ENCODE results near the gene CYP19A1.

CYP19A1 gene

DNA sequence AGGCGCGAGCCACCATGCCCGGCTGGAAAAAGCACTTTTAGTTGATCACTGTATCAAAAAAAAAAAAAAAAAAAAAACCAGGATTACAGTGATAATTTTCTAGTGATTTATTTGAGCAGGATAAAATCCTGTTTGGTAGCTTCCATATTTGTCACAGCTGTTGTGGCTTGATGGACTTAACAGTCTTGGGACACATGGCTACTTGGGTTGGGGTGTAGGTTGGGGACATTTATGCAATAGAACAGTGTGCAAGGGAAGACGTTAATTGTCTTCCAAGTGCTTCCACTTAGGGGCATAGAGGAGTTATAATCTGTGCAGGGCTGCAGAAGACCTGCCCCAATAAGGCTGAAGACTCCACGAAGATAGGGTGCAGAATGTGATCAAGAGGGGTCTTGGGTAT lies 136.8 kb downstream of the CYP19A1 start:
- TF ChIP-seq CTCF (IDR thresholded peaks at IDR 0.05; ENCODE audit: insufficient read depth, low read length, poor library complexity, severe bottlenecking): no peak
- peaks cover 4% of the 10 kb centered on the region for H3K27me3 ChIP-seq (replicated peaks; ENCODE audit: control insufficient read depth, insufficient read depth, low read length)
- H3K36me3 ChIP-seq (ENCODE audit: control insufficient read depth, insufficient read depth, low read length): no peaks in the 10 kb centered on the region
- H3K4me3 ChIP-seq (replicated peaks; ENCODE audit: low read depth, low read length): no peak overlapping the region
- no peak for DNase-seq (ENCODE audit: extremely low read depth, insufficient read length)

GRCh38 chr15:51200792-51201191 lies 137.6 kb downstream of the CYP19A1 start:
- Histone ChIP-seq H3K4me3 (replicated peaks; ENCODE audit: low read depth, low read length) (no peak overlapping the region), H3K27me3 (replicated peaks; ENCODE audit: control insufficient read depth, insufficient read depth, low read length) (peaks cover 4% of the 10 kb centered on the region), H3K36me3 (ENCODE audit: control insufficient read depth, insufficient read depth, low read length) (no peaks in the 10 kb centered on the region)
- DNase-seq (ENCODE audit: extremely low read depth, insufficient read length): no peak
- no peak for TF ChIP-seq CTCF (IDR thresholded peaks at IDR 0.05; ENCODE audit: insufficient read depth, low read length, poor library complexity, severe bottlenecking)

DNA sequence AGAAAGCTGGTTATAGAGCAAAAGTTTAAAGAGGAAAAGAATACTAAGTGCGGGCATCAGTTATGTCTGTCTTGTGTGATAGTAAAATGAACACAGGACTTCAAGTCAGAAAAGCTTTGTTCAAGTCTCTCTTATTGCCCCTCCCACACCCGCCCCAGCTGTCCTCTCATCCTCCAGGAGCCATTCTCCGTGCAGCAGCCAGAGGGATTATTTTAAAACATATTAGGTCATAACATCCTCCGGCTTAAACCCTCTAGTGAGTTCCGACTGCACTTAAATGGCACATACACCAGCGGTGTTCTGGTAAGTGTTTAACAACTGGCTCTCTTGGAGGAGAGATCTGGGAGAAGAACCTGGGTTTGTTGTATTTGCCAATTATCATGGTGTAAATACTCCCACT lies 138.9 kb downstream of the CYP19A1 start:
- Histone ChIP-seq H3K36me3 (ENCODE audit: control insufficient read depth, insufficient read depth, low read length) (no peaks in the 10 kb centered on the region), H3K4me3 (replicated peaks; ENCODE audit: low read depth, low read length) (no peak overlapping the region), H3K27me3 (replicated peaks; ENCODE audit: control insufficient read depth, insufficient read depth, low read length) (peaks cover 4% of the 10 kb centered on the region)
- no peak for DNase-seq (ENCODE audit: extremely low read depth, insufficient read length)
- TF ChIP-seq CTCF (IDR thresholded peaks at IDR 0.05; ENCODE audit: insufficient read depth, low read length, poor library complexity, severe bottlenecking): no peak

DNA sequence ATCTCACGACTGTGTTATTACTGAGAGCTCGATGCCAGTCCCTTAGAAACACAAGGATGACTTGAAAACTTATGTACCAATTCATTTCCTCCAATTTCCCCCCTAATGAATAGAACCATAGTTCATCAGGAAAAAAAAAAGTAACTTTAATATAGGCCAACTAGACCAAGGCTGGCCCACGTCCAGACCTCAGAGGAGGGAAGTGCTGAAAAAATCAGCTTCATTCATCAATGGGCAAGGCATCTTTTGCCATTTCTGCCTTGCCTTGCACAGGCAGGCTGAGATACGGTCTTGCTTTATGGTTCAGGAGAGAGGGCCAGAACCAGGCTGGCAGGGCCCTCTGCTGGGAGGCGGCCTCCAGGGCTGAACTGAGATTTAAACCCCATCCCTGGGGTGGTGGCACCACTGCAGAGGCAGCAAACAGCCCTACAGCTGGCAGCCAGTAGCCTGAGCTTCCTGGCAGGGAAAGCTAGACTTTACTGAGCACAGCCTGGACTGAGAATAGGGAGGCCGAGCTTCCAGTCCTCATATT lies 139.6 kb downstream of the CYP19A1 start:
- Histone ChIP-seq H3K36me3 (ENCODE audit: control insufficient read depth, insufficient read depth, low read length) (no peaks in the 10 kb centered on the region), H3K4me3 (replicated peaks; ENCODE audit: low read depth, low read length) (no peak overlapping the region), H3K27me3 (replicated peaks; ENCODE audit: control insufficient read depth, insufficient read depth, low read length) (peaks cover 4% of the 10 kb centered on the region)
- no peak for DNase-seq (ENCODE audit: extremely low read depth, insufficient read length)
- no peak for TF ChIP-seq CTCF (IDR thresholded peaks at IDR 0.05; ENCODE audit: insufficient read depth, low read length, poor library complexity, severe bottlenecking)

GRCh38 chr15:51195459-51195858 lies 142.9 kb downstream of the CYP19A1 start:
- no peak for TF ChIP-seq CTCF (IDR thresholded peaks at IDR 0.05; ENCODE audit: insufficient read depth, low read length, poor library complexity, severe bottlenecking)
- DNase-seq (ENCODE audit: extremely low read depth, insufficient read length): no peak
- H3K27me3 ChIP-seq (replicated peaks; ENCODE audit: control insufficient read depth, insufficient read depth, low read length): peaks cover 4% of the 10 kb centered on the region
- H3K36me3 ChIP-seq (ENCODE audit: control insufficient read depth, insufficient read depth, low read length): no peaks in the 10 kb centered on the region
- H3K4me3 ChIP-seq (replicated peaks; ENCODE audit: low read depth, low read length): no peak overlapping the region

- no peak for TF ChIP-seq CTCF (IDR thresholded peaks at IDR 0.05; ENCODE audit: insufficient read depth, low read length, poor library complexity, severe bottlenecking)
- DNase-seq (ENCODE audit: extremely low read depth, insufficient read length): no peak
- Histone ChIP-seq H3K36me3 (ENCODE audit: control insufficient read depth, insufficient read depth, low read length) (no peaks in the 10 kb centered on the region), H3K27me3 (replicated peaks; ENCODE audit: control insufficient read depth, insufficient read depth, low read length) (peaks cover 4% of the 10 kb centered on the region), H3K4me3 (replicated peaks; ENCODE audit: low read depth, low read length) (no peak overlapping the region)
Observed at GRCh38 chr15:51193979-51194378, 144.4 kb downstream of the CYP19A1 start.

Data from GM06990 (cell line).